ENCODE measurements around the gene EHBP1L1. TPM values are rescaled to one million over a fixed set of nuclear protein-coding genes. Genes with fewer than 3 reads are reported as not detected.

EHBP1L1 gene
- total RNA-seq, 1 donor from 2014 or later: 31.6 TPM

- FAIRE-seq: no peak
- H3K36me3 ChIP-seq (ENCODE audit: control insufficient read depth, insufficient read depth, low read length): no peaks in the 10 kb centered on the region
- no peak for DNase-seq (ENCODE audit: low read depth)
- H3K27me3 ChIP-seq (ENCODE audit: control insufficient read depth, insufficient read depth, low read length): no peaks in the 10 kb centered on the region
- TF ChIP-seq CTCF (IDR thresholded peaks at IDR 0.05; ENCODE audit: insufficient read depth, low read length, severe bottlenecking): no peak
- H3K4me3 ChIP-seq (ENCODE audit: low read depth, low read length): no peak overlapping the region
Observed at GRCh38 chr11:65549096-65549495, 26.8 kb upstream of the EHBP1L1 start.

- H3K27me3 ChIP-seq (ENCODE audit: control insufficient read depth, insufficient read depth, low read length): no peaks in the 10 kb centered on the region
- H3K36me3 ChIP-seq (ENCODE audit: control insufficient read depth, insufficient read depth, low read length): no peaks in the 10 kb centered on the region
- FAIRE-seq (no peak), DNase-seq (ENCODE audit: low read depth) (peak; percentile 39)
- peak; percentile 68 for TF ChIP-seq CTCF (IDR thresholded peaks at IDR 0.05; ENCODE audit: insufficient read depth, low read length, severe bottlenecking)
- no peak overlapping the region for H3K4me3 ChIP-seq (ENCODE audit: low read depth, low read length)
Observed at GRCh38 chr11:65551572-65552387, 24.1 kb upstream of the EHBP1L1 start.

- FAIRE-seq (no peak), DNase-seq (ENCODE audit: low read depth) (no peak)
- H3K4me3 ChIP-seq (ENCODE audit: low read depth, low read length): no peak overlapping the region
- H3K36me3 ChIP-seq (ENCODE audit: control insufficient read depth, insufficient read depth, low read length): no peaks in the 10 kb centered on the region
- TF ChIP-seq CTCF (IDR thresholded peaks at IDR 0.05; ENCODE audit: insufficient read depth, low read length, severe bottlenecking): no peak
- H3K27me3 ChIP-seq (ENCODE audit: control insufficient read depth, insufficient read depth, low read length): no peaks in the 10 kb centered on the region
Observed at GRCh38 chr11:65552388-65552951, 23.4 kb upstream of the EHBP1L1 start.

GRCh38 chr11:65553301-65554001 lies 22.4 kb upstream of the EHBP1L1 start:
- DNase-seq (ENCODE audit: low read depth) (no peak), FAIRE-seq (no peak)
- TF ChIP-seq CTCF (IDR thresholded peaks at IDR 0.05; ENCODE audit: insufficient read depth, low read length, severe bottlenecking): no peak
- no peaks in the 10 kb centered on the region for H3K27me3 ChIP-seq (ENCODE audit: control insufficient read depth, insufficient read depth, low read length)
- no peak overlapping the region for H3K4me3 ChIP-seq (ENCODE audit: low read depth, low read length)
- H3K36me3 ChIP-seq (ENCODE audit: control insufficient read depth, insufficient read depth, low read length): no peaks in the 10 kb centered on the region

GRCh38 chr11:65554057-65554818 lies 21.6 kb upstream of the EHBP1L1 start:
- DNase-seq (ENCODE audit: low read depth) (no peak), FAIRE-seq (no peak)
- no peak overlapping the region for H3K4me3 ChIP-seq (ENCODE audit: low read depth, low read length)
- no peaks in the 10 kb centered on the region for H3K36me3 ChIP-seq (ENCODE audit: control insufficient read depth, insufficient read depth, low read length)
- TF ChIP-seq CTCF (IDR thresholded peaks at IDR 0.05; ENCODE audit: insufficient read depth, low read length, severe bottlenecking): no peak
- H3K27me3 ChIP-seq (ENCODE audit: control insufficient read depth, insufficient read depth, low read length): no peaks in the 10 kb centered on the region
